Endothelial cell of umbilical vein (primary cell): ENCODE data around the gene MOB4. TPM values are rescaled to one million over a fixed set of nuclear protein-coding genes. Genes with fewer than 3 reads are reported as not detected.

ENCODE experiments used
- BruUV-seq: library from RNA; stranded (reverse); fragments of 400-500 nt; replicated peaks from 2 replicates; lab custom pipeline; 2021; lab: Mats Ljungman, UMichigan
- CTCF ChIA-PET: fragments of 300-600, 350-600 bp; sonication (Branson Sonifier 250); formaldehyde crosslinking; loops from one replicate; lab custom pipeline; 2021; ENCODE audit warnings: antibody characterized with exemption, inconsistent platforms; lab: Charles Lee
- POLR2A ChIA-PET: fragments of 300-600, 350-600 bp; sonication (Branson Sonifier 250); formaldehyde crosslinking; loops from one replicate; lab custom pipeline; 2021; ENCODE audit warnings: antibody characterized with exemption, inconsistent platforms; lab: Charles Lee
- DNase-seq: peaks from one replicate; pipeline ENCODE4 v3.0.0-alpha.2; 2011; ENCODE audit warnings: low read depth, low spot score
- FAIRE-seq: peaks from 2 replicates; lab custom pipeline; 2011; peaks lifted over from hg19 to GRCh38; lab: Jason Lieb, UNC
- H2AFZ ChIP-seq: 2 replicates; pipeline ENCODE4 v1.6.0; 2012; ENCODE audit warnings: low read depth, low read length, control low read depth, inconsistent platforms
- H3K27ac ChIP-seq: 2 replicates; pipeline ENCODE4 v1.5.1; 2011; ENCODE audit warnings: low read depth, mild to moderate bottlenecking, control low read depth, low read length, moderate library complexity; ENCODE audit not compliant: insufficient read depth
- H3K27me3 ChIP-seq, 2 experiments: 2 replicates each; pipeline versions ENCODE4 v1.6.0 to v1.6.1; 2011; ENCODE audit warnings: low read length in 2 of 2, mixed read lengths in 1 of 2; ENCODE audit not compliant: control insufficient read depth in 2 of 2, insufficient read depth in 2 of 2
- H3K36me3 ChIP-seq, 2 experiments: 2 replicates in 1 of 2; 3 replicates in 1 of 2; pipeline ENCODE4 v1.5.1; 2011; ENCODE audit warnings: low read length in 2 of 2, mild to moderate bottlenecking in 1 of 2, moderate library complexity in 1 of 2; ENCODE audit not compliant: control insufficient read depth in 2 of 2, insufficient read depth in 2 of 2; ENCODE audit errors: extremely low read depth in 1 of 2
- H3K4me1 ChIP-seq: 3 replicates; pipeline ENCODE4 v1.5.1; 2011; ENCODE audit warnings: mild to moderate bottlenecking, low read length; ENCODE audit not compliant: control insufficient read depth, insufficient read depth; ENCODE audit errors: extremely low read depth
- H3K4me2 ChIP-seq: 2 replicates; pipeline ENCODE4 v1.6.1; 2011; ENCODE audit warnings: low read length, control low read depth, mixed read lengths; ENCODE audit not compliant: insufficient read depth
- H3K4me3 ChIP-seq, 3 experiments: fragments of 200-600 bp in 1 of 3; sonication (generic), shearing (Covaris generic) in 1 of 3; replicated peaks in 1 of 3; 2 replicates each; pipeline ENCODE4 v1.5.1; 2011 to 2016; ENCODE audit warnings: control low read depth in 3 of 3, low read length in 3 of 3, mild to moderate bottlenecking in 2 of 3, inconsistent platforms in 1 of 3, low read depth in 1 of 3, moderate library complexity in 1 of 3; ENCODE audit not compliant: insufficient read depth in 1 of 3
- H3K79me2 ChIP-seq: 2 replicates; pipeline ENCODE4 v1.6.0; 2012; ENCODE audit warnings: low read length, inconsistent platforms; ENCODE audit not compliant: control insufficient read depth, insufficient read depth
- H3K9ac ChIP-seq: replicated peaks from 2 replicates; pipeline ENCODE3; 2011; ENCODE audit warnings: low read length, control low read depth; ENCODE audit not compliant: insufficient read depth; ENCODE audit errors: extremely low read depth
- H3K9me1 ChIP-seq: replicated peaks from 3 replicates; pipeline ENCODE4 v1.6.0; 2011; ENCODE audit warnings: mild to moderate bottlenecking, low read length; ENCODE audit not compliant: control insufficient read depth, insufficient read depth; ENCODE audit errors: extremely low read depth
- H3K9me3 ChIP-seq: replicated peaks from 2 replicates; pipeline ENCODE4 v1.5.1; 2012; ENCODE audit warnings: low read length, inconsistent platforms; ENCODE audit not compliant: control insufficient read depth, insufficient read depth
- H4K20me1 ChIP-seq: replicated peaks from 2 replicates; pipeline ENCODE3; 2011; ENCODE audit warnings: mild to moderate bottlenecking, low read length; ENCODE audit not compliant: control insufficient read depth, insufficient read depth; ENCODE audit errors: extremely low read depth
- FOS ChIP-seq: IDR thresholded peaks from 2 replicates; pipeline ENCODE4 v1.6.1; 2011; ENCODE audit warnings: mild to moderate bottlenecking, low read length, moderate library complexity, borderline replicate concordance; ENCODE audit not compliant: insufficient read depth
- JUN ChIP-seq: IDR thresholded peaks from 2 replicates; pipeline ENCODE4 v1.6.1; 2011; ENCODE audit warnings: borderline replicate concordance, low read depth; ENCODE audit not compliant: insufficient read length, insufficient read depth
- MAX ChIP-seq: IDR thresholded peaks from 2 replicates; pipeline ENCODE4 v1.6.1; 2011; ENCODE audit not compliant: insufficient read depth, insufficient read length
- MYC ChIP-seq: IDR thresholded peaks from one replicate; pipeline ENCODE4 v1.6.1; 2011; ENCODE audit warnings: mild to moderate bottlenecking, low read depth, low read length
- dilution Hi-C: fragments of 300-500 bp; cut with MboI; formaldehyde crosslinking; loops from one replicate; pipeline ENCODE4 v1.15.0; 2019; ENCODE audit warnings: low sequenced_read_pairs; ENCODE audit not compliant: extremely low pct_ligation_motif_present
- intact Hi-C: fragments of 100-400 bp; cut with micrococcal nuclease; formaldehyde crosslinking; loops from one replicate; pipeline ENCODE4 v1.10.0; 2022
- polyA plus RNA-seq, 4 experiments: library from polyadenylated mRNA; depleted of rRNA in 3 of 4; stranded (reverse) in 3 of 4; unstranded in 1 of 4; fragments of >200 nt; gene quantifications; 2 replicates each; pipeline versions ENCODE4 v1.2.1 to v1.2.3, GENCODE V29; 2011 to 2012; ENCODE audit warnings: missing spikeins in 1 of 4
- total RNA-seq: library from RNA; stranded (reverse); gene quantifications from 2 replicates; pipeline ENCODE4 v1.2.3, GENCODE V29; 2021

Gene MOB4
- total and polyA plus RNA-seq, 2 donors (not counting 3 experiments of a cell fraction or from before 2014, with no cell fraction given): 23.9 to 27.9 TPM

- dilution Hi-C loops (no loop called here), intact Hi-C loops (loop anchor here (2.0 kb wide), 1 partner anchor 188 kb away; the partner anchor contains the start of gene MARS2)
- Histone ChIP-seq H3K4me1 (peaks cover 17% of the 10 kb centered on the region), H3K4me2 (peak overlapping the region; percentile 94), H3K27ac (peak overlapping the region; percentile 62), H3K9ac (peak overlapping the region; percentile 76), H3K9me3 (no peaks in the 10 kb centered on the region), H3K27me3 (no peaks in the 10 kb centered on the region), H2AFZ (peak overlapping the region; percentile 77), H3K9me1 (no peaks in the 10 kb centered on the region), H3K4me3 (peak overlapping the region; percentile 38 to 81 (median 71)), H3K36me3 (no peaks in the 10 kb centered on the region), H4K20me1 (peaks cover 8% of the 10 kb centered on the region), H3K79me2 (peaks cover 55% of the 10 kb centered on the region)
- no peak for TF ChIP-seq FOS
- TF ChIP-seq MAX: no peak
- TF ChIP-seq JUN: no peak
- no TSS peak for BruUV-seq
- peak; percentile 43 for DNase-seq
- CTCF ChIA-PET: interaction anchor here (0.8 to 2.2 kb wide), 6 partner anchors 8 to 189 kb away, joined by 3 to 10 read pairs (median 4); partner anchors contain the start of genes HSPD1, HSPE1 and MARS2
- peak; percentile 4 for FAIRE-seq
- POLR2A ChIA-PET: interaction anchor here (1.0 to 1.7 kb wide), 3 partner anchors 14 to 63 kb away, joined by 4 to 13 read pairs (median 5); partner anchors contain the start of genes COQ10B, HSPD1 and HSPE1
These were observed 511 bp downstream of the MOB4 start for GRCh38 chr2:197516393-197516761.

- FAIRE-seq (no peak), DNase-seq (no peak)
- ChIA-PET POLR2A (no interaction called here), CTCF (interaction anchor here (1.1 to 2.1 kb wide), 3 partner anchors 9 to 188 kb away, joined by 3 to 9 read pairs (median 3); partner anchors contain the start of gene MARS2)
- H3K9ac ChIP-seq: peak overlapping the region; percentile 76
- H3K4me1 ChIP-seq: peaks cover 17% of the 10 kb centered on the region
- H3K79me2 ChIP-seq: peaks cover 63% of the 10 kb centered on the region
- no peaks in the 10 kb centered on the region for H3K9me3 ChIP-seq
- H2AFZ ChIP-seq: no peak overlapping the region
- no TSS peak for BruUV-seq
- no peaks in the 10 kb centered on the region for H3K9me1 ChIP-seq
- dilution Hi-C loops: no loop called here
- H3K27ac ChIP-seq: no peak overlapping the region
- H4K20me1 ChIP-seq: peaks cover 8% of the 10 kb centered on the region
- peak overlapping the region; percentile 94 for H3K4me2 ChIP-seq
- no peaks in the 10 kb centered on the region for H3K27me3 ChIP-seq
- TF ChIP-seq MYC (no peak), FOS (no peak)
- intact Hi-C loops: loop anchor here (2.0 kb wide), 1 partner anchor 188 kb away; the partner anchor contains the start of gene MARS2
- H3K36me3 ChIP-seq: no peaks in the 10 kb centered on the region
- peak overlapping the region; percentile 38 to 81 (median 71) for H3K4me3 ChIP-seq
These were observed 1.3 kb downstream of the MOB4 start for GRCh38 chr2:197517150-197517549.
